Measurements from ENCODE around the gene AXIN1.

AXIN1 gene

GRCh38 chr16:284204-285120, 68.1 kb downstream of the AXIN1 start:
- DNase-seq (ENCODE audit: low read depth, low spot score): no peak

GRCh38 chr16:283033-283805, 69.3 kb downstream of the AXIN1 start, which contains the start of gene PDIA2:
PDIA2 (plus strand) TSS chr16:283164; CDS start chr16:283170, 6 bp downstream.
- no peak for DNase-seq (ENCODE audit: low read depth, low spot score)

- DNase-seq (ENCODE audit: low read depth, low spot score): no peak
Measured at GRCh38 chr16:282491-282890, 70.0 kb downstream of the AXIN1 start.

GRCh38 chr16:281660-282255, 70.8 kb downstream of the AXIN1 start:
- DNase-seq (ENCODE audit: low read depth, low spot score): no peak

GRCh38 chr16:280991-281659, 71.4 kb downstream of the AXIN1 start:
- DNase-seq (ENCODE audit: low read depth, low spot score): no peak

DNA sequence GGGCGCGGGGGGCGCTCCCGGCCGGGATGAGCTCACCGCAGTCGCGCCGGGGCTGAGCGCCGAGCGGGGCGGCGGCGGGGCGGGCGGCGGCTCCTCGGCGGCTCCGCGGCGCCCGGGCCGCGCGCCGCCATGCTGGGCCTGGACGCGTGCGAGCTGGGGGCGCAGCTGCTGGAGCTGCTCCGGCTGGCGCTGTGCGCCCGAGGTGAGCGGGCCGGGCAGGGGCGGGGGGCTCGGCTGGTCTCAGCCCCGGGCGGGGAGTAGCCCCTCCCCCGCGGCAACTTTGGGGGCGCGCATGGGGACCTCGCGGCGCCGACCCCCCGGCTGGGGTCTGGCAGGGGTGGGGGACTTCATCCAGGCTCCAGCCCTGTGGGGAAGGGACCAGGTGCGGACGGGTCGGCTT, 72.0 kb downstream of the AXIN1 start, which contains the start of gene ARHGDIG:
ARHGDIG (plus strand) TSS at position 40 of the 400 bp plus-strand sequence; CDS start at position 130, 90 bp downstream.
- DNase-seq (ENCODE audit: low read depth, low spot score): peak; percentile 40

GRCh38 chr16:280005-280460, 72.5 kb downstream of the AXIN1 start:
- DNase-seq (ENCODE audit: low read depth, low spot score): no peak

DNA sequence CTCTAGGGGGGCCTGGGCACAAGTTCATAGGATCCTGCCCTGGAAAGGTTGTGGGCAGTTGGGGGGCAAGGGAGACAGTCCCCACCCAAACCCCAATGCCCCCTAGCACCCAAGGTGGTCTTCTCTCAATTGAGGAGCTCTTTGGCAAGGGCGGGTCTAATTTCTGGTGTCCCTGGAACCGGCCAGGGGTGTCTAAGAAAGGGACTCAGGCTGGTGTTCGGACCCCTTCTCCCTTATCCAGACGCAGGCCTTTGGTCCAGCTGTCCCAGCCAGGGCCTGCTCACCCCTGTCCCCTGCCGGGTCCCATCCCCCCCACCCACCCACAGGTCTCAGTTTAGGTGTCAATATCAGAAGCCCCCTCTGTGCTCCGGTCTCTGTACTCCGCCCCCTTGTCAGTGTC, 73.0 kb downstream of the AXIN1 start:
- no peak for DNase-seq (ENCODE audit: low read depth, low spot score)

- DNase-seq (ENCODE audit: low read depth, low spot score): peak; percentile 48
Measured at GRCh38 chr16:278863-279366, 73.6 kb downstream of the AXIN1 start.

DNA sequence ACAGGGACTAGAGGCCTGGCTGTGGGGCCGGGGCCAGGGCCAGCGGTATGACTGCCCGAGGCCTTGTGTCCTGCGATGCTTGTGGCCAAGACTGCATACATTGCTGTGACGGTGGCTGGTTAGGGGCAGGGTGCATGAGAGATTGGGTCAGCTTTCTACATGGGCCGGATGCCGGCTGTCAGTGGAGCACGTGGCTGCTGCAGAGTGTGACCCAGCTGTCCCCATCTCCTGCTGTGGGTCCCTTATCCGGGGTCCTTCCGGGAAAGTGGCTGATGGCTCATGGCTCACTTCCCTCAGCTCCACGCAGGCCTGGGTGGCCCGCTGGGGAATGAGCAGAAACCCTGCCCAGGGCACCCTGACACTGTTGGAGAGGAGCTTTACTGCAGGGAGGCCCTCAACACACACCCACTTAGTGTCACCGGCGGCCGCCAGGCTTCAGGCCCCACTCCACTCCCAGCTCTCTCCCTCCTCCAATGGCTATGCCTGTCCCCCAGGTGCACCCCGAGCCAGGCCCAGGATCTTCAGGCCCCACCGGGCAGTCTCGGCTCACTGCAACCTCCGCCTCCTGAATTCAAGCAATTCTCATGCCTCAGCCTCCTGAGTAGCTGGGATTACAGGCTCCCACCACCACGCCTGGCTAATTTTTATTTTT, 76.0 kb downstream of the AXIN1 start:
- DNase-seq (ENCODE audit: low read depth, low spot score): no peak

GRCh38 chr16:275786-276232, 76.7 kb downstream of the AXIN1 start, which contains the start of gene RGS11:
RGS11 (minus strand) TSS chr16:275944; CDS start chr16:275911, 33 bp downstream.
- no peak for DNase-seq (ENCODE audit: low read depth, low spot score)

GRCh38 chr16:275041-275641, 77.4 kb downstream of the AXIN1 start:
- no peak for DNase-seq (ENCODE audit: low read depth, low spot score)

GRCh38 chr16:273547-274421, 78.7 kb downstream of the AXIN1 start:
- no peak for DNase-seq (ENCODE audit: low read depth, low spot score)

DNA sequence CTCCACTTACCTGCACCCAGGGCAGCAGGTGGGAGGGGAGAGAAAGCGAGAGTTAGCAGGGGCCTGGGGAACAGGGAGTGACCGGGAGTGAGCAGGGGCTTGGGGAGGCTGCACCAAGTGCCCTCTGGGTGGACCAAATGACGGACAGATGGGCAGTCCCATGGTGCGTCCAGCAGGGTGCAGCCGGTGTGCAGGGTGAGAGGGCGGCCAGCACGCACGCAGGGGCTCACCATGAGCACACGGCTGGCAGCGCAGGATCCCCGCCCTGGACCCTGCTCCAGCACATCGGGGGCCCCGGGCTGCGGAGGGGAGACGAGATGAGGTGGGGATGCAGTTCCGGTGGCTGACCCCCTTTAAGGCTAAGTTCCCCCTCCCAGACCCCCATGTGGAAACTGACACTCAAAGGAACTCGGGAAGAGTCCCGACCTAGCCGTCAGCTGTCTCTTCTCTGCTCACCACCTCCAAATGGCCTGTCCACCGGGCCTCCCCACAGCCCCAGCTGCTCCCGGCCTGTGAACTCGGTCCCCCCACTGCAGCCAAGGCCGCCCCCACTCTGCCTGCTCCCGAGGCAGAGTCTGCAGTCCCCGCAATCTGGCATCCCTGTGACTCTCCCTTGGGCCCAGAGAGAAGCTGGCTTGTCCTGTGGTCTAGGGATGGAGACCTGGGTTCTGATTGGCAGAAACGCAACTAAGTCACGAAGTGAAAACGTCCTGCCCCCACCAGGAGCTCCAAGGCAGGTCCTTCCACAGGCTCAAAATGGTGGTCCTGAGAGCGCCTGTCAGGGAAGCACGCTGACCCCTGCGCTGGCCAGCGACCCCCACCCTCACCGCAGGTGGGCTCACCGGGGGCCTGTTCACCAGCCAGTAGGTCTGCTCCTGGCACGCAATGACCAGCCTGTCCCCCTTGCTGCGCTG, 79.6 kb downstream of the AXIN1 start:
- DNase-seq (ENCODE audit: low read depth, low spot score): no peak

DNA sequence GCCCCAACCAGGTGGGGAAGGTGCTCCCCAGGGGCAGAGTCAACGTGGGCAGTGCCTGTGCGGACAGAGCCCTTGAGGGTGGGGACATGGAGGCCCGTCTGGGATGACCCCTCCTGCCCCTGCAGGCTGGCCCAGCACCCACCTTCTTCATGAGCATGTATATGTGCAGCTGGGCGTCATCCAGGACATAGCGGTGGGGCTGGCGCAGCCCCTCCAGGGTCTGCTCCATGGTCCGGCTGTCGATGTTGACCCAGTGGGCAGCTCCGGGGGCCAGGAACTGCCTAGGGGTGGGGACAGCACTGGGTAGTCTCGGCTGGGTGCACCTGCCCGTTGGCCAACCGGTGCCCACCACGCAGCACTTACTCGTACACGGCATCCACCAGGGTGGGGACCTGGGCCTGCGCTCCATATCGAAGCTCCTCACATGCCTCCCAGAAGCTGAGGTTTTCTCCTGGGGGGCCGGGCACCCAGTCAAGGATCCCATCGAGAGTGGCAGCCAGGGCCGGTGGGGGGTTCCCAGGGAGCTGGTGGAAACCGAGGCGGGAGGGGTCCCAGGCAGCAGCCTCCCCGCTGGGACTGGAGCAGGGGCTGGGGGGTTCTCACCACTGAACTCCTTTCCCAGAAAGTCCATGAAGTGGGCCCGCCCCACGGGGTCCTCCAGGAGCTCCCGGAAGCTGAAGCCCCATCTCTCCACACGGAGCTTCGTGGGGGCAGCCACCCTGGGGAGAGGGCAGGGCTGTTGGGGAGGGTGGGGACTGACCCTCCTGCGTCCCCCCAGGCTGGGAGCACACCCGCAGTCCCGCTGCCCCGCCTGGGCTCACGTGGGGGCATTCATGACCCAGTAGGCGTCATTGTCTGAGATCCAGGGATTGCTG, 81.9 kb downstream of the AXIN1 start:
- no peak for DNase-seq (ENCODE audit: low read depth, low spot score)

DNA sequence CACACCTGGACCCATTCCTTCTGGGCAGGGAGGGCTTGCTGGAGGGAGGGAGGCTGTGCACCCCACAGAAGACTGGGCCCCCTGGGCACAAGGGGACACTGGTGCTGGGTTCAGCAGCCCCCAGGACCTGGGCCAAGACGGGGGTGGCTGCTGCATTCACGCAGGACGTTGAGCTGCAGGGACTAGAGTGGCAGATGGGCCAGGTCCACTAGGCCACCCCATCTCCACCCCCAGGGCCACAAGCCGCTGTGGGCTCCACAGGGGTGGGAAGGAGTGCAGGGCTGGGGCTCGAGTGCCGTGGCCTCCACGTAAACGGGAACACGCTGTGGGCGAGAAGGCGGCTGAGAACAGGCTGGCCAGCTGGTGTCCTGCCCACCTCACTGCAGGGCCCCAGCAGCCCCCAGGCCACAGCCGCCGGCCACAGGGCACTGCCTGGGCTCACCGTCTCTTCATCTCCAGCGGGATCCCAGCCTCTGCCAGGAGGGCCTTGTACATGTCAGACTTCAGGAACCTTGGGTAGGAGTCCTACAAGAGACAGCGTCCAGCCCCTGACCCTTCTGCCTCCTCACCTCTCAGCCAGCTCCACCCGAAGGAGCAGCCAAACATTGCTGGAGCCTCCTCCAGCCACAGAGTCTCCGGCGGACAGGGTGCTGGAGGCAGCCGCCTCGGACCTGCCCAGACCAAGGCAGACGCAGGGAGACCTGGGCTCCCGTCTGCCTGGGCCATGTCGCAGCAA, 83.3 kb downstream of the AXIN1 start:
- DNase-seq (ENCODE audit: low read depth, low spot score): no peak

Measured in astrocyte of the hippocampus (primary cell).